ENCODE measurements around the gene KCNMA1.

Gene KCNMA1

DNA sequence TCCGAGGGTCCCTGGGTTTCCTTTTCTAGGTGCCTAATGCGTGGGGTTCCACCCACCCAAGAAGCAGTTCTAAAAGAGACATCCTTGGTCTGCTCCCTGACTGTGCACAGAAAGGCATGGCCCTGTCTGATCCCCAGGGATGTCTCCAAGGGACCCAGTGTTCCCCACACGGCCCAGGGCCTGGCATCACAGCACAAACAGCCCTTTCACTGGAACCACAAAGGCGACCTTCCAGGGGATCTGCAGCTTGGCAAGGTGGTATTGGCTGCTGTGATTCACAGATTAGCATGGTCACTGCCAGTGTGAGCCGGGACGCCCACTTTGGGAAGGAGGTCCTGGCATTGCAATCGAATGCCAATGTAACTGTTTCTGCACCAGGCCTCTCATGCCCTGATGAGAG is 6.4 kb downstream of the KCNMA1 start:
- TF ChIP-seq CTCF (IDR thresholded peaks at IDR 0.05): no peak

DNA sequence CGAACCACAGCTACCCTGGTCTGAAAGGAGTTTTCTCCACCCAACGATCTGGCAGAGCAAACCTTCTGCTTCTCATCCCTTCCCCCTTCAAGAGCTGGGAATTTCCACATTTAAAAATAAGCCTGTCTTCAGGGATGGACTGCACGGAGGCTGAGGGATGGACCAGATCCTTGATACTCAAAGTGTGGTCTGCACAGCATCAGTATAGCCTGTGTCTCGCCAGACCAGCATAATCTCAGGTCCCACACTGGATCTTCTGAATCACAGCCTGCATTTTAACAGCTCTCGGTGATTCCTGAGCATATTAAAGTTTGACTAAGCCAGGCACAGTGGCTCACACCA is 7.1 kb downstream of the KCNMA1 start:
- Histone ChIP-seq H3K9me3 (ENCODE audit: control insufficient read depth, low read length) (no peaks in the 10 kb centered on the region), H3K4me2 (ENCODE audit: low read length) (no peak overlapping the region), H3K27ac (no peak overlapping the region), H3K27me3 (ENCODE audit: control insufficient read depth, insufficient read depth, low read length) (no peaks in the 10 kb centered on the region), H3K9ac (no peak overlapping the region), H3K79me2 (no peaks in the 10 kb centered on the region), H2AFZ (no peak overlapping the region), H3K4me3 (ENCODE audit: low read depth, low read length) (no peak overlapping the region), H3K4me1 (no peaks in the 10 kb centered on the region), H3K36me3 (ENCODE audit: control insufficient read depth, insufficient read depth, low read length) (no peaks in the 10 kb centered on the region)
- no peak for TF ChIP-seq CTCF (IDR thresholded peaks at IDR 0.05)

More for the DNA sequence above, 6.4 kb downstream of the KCNMA1 start:
- Histone ChIP-seq H3K9ac (no peak overlapping the region), H3K9me3 (ENCODE audit: control insufficient read depth, low read length) (no peaks in the 10 kb centered on the region), H3K4me1 (no peaks in the 10 kb centered on the region), H2AFZ (no peak overlapping the region), H3K27me3 (ENCODE audit: control insufficient read depth, insufficient read depth, low read length) (no peaks in the 10 kb centered on the region), H3K27ac (no peak overlapping the region), H3K4me2 (ENCODE audit: low read length) (no peak overlapping the region), H3K36me3 (ENCODE audit: control insufficient read depth, insufficient read depth, low read length) (no peaks in the 10 kb centered on the region), H3K4me3 (ENCODE audit: low read depth, low read length) (no peak overlapping the region), H3K79me2 (no peaks in the 10 kb centered on the region)

DNA sequence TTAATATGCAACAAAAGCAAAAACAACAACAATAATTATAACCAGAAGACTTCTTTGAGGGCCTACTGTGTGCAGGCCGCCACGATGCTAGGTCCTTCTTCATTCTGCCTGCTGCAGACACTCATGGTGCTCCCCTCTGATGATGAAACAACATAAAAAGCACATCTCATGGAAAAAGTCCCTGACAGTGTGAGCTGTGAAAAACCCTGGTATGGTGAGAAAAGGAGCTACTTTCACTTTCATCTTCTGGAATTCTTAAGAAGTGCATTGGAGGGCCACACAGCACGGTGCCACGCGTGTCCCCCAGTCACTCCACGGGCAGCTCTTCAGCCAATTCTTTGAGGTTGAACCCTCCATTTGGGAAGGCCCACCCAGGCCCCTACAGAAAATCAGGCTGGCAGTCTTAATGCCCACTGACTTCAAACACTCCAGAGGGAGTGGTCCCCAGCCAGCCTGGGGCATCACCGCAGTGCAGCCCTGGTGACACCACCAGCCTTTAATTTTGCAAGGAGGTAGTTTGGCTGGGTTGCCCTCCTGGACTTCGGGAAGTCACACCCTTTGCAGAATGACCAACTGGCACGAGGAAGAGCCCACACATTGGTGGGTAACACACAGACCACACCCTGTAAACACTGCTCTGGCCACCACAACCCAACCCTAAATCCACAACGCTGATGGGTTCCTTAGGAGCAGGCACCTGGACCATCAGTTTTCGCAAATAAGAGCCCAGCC is 7.7 kb downstream of the KCNMA1 start:
- H3K4me3 ChIP-seq (ENCODE audit: low read depth, low read length): no peak overlapping the region
- no peak for TF ChIP-seq CTCF (IDR thresholded peaks at IDR 0.05)
- no peaks in the 10 kb centered on the region for H3K79me2 ChIP-seq
- no peaks in the 10 kb centered on the region for H3K9me3 ChIP-seq (ENCODE audit: control insufficient read depth, low read length)
- H3K27ac ChIP-seq: no peak overlapping the region
- no peak overlapping the region for H3K9ac ChIP-seq
- no peak overlapping the region for H2AFZ ChIP-seq
- H3K27me3 ChIP-seq (ENCODE audit: control insufficient read depth, insufficient read depth, low read length): no peaks in the 10 kb centered on the region
- no peaks in the 10 kb centered on the region for H3K36me3 ChIP-seq (ENCODE audit: control insufficient read depth, insufficient read depth, low read length)
- no peak overlapping the region for H3K4me2 ChIP-seq (ENCODE audit: low read length)
- no peaks in the 10 kb centered on the region for H3K4me1 ChIP-seq

GRCh38 chr10:77628906-77629730 is 8.5 kb downstream of the KCNMA1 start:
- Histone ChIP-seq H3K4me2 (ENCODE audit: low read length) (no peak overlapping the region), H3K79me2 (no peaks in the 10 kb centered on the region), H2AFZ (no peak overlapping the region), H3K36me3 (ENCODE audit: control insufficient read depth, insufficient read depth, low read length) (no peaks in the 10 kb centered on the region), H3K4me3 (ENCODE audit: low read depth, low read length) (no peak overlapping the region), H3K9ac (no peak overlapping the region), H3K27ac (no peak overlapping the region), H3K9me3 (ENCODE audit: control insufficient read depth, low read length) (no peaks in the 10 kb centered on the region), H3K4me1 (no peaks in the 10 kb centered on the region), H3K27me3 (ENCODE audit: control insufficient read depth, insufficient read depth, low read length) (no peaks in the 10 kb centered on the region)
- TF ChIP-seq CTCF (IDR thresholded peaks at IDR 0.05): no peak

Data from parathyroid adenoma (tissue), 2 donors.